H1 (cell line): ENCODE measurements around the gene PGK1. TPM values are rescaled to one million over a fixed set of nuclear protein-coding genes. Genes with fewer than 3 reads are reported as not detected.

ENCODE experiments used
- SIN3A ChIP-seq, 2 experiments: IDR thresholded peaks in 1 of 2; conservative IDR thresholded peaks in 1 of 2; 2 replicates each; pipeline ENCODE4 v1.6.1; 2011 to 2012; ENCODE audit warnings: low read length in 2 of 2, improper control_type of control experiment in 1 of 2, low read depth in 1 of 2, mild to moderate bottlenecking in 1 of 2
- SIX5 ChIP-seq: IDR thresholded peaks from 2 replicates; pipeline ENCODE4 v1.6.1; 2011; ENCODE audit warnings: mild to moderate bottlenecking, low read depth, low read length
- polyA plus RNA-seq, 7 experiments: library from polyadenylated mRNA; depleted of rRNA in 3 of 7; stranded (reverse) in 5 of 7; unstranded in 2 of 7; fragments of >200 nt in 5 of 7; fragments of 200-250 nt in 2 of 7; gene quantifications; 1 replicate in 5 of 7; 2 replicates in 1 of 7; 4 replicates in 1 of 7; pipeline versions ENCODE4 v1.2.1 to v1.2.3, GENCODE V29; 2011 to 2013; ENCODE audit warnings: missing spikeins in 2 of 7, mixed read lengths in 2 of 7
- total RNA-seq: library from RNA; stranded (reverse); fragmentation: NEBNext Ultra II Directional; extraction: Animal tissue kit (Norgen Biotek cat#: 25700); gene quantifications from 2 replicates; pipeline ENCODE4 v1.2.1, GENCODE V29; 2021

PGK1 gene
- total and polyA plus RNA-seq, 2 of the 8 experiments (the other 6 are each of a cell fraction or from before 2014, with no cell fraction given) = 328 to 427 TPM

DNA sequence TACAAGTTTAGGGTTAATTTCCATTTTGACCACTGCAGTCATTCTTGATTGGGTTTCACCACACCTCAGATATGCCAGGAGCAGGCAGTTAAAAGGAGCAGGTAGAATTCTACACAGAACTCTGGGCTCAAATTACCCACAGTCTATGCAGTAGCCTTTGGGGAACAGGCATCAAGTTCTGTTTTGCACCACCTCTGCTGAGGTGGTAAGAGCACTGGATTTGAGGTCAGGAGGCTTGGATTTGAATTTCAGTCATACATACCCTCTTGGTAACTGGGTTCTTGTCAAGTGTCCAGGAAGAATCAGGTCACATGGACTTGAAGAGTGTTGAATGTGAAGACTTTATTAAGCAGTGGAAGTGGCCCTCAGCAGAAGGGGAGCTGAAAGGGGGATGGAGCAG lies 40.4 kb upstream of the PGK1 start (continued):
- TF ChIP-seq SIX5 (no peak), SIN3A (conservative IDR thresholded peaks at IDR 0.05 in 1 of 2, IDR thresholded peaks at IDR 0.05 in 1 of 2; ENCODE audit: low read depth in 1 of 2, low read length in 2 of 2) (no peak)
